ENCODE results near the gene JUND.

JUND gene

GRCh38 chr19:18269070-18269723 is 12.2 kb downstream of the JUND start:
- DNase-seq (ENCODE audit: low read depth): no peak

DNA sequence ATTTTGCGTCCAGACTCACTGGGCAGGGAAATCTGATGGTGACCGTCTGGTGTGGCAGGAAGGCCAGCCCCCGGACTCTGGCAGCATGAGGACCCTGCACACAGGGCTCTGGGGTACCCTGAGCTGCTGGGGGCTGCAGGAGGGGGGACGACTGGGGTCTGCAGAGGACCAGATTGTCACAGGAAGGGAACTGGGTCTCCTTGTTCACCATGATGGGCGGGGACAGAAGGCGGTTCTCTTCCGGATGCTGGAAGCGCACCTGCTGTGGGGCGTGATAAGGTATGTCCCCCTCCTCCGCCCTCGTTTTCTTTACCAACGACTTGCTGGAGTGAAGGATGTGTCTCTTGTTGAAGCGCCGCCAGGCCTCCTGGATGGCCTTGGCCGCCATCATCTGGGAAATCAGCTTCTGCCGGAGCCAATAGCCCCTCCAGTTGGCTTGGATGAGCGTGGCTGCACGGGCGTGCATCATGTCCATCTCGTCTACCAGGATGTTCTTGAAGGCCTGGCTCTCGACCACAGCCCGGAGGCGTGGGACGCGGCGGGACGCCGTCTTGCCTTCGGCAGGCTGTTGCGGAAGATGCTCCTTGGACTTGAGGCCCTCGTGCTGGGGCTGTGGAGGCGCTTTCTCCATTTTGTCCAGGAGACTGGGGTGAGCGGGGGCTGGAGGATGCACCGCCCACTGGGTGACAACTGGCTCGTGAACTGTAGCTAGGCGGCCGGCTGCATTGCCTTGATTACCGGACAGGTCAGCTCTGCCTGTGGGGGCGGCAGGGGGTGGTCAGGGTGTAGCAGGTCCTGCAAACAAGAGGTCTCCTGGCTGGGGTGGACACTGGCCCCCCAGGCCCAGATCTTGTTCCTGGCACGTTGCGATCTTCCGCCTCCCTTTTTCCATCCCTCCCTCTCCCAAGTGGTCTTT is 14.4 kb downstream of the JUND start:
- no peak for DNase-seq (ENCODE audit: low read depth)

GRCh38 chr19:18265582-18265981 is 15.8 kb downstream of the JUND start:
- DNase-seq (ENCODE audit: low read depth): no peak

DNA sequence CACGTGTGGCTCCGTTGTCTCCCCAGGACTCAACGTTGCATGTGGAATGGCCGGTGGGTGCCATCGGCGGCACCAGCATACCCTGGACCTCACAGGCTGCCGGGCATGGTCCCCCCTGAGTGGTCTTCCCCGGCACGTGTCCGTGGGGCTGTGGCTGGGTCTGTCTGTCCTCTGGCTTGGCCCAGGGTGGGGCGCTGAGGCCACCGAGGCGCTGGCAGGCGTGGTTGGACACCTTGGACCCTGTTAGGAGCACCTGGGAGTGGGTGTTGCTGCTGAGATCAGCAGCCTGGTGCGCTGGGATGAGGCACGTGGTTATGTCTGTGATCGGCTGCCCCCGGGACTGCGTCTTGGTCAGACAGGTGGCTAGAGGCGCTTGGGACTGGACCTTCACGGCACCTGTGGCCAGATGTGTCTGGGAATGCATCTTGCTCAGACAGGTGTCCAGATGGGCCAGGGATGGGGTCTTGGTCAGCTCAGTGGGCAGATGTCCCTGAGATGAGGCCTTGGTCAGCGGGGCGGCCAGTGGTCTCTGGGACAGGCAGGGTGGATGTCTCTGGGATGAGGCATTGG is 16.4 kb downstream of the JUND start:
- DNase-seq (ENCODE audit: low read depth): no peak

DNA sequence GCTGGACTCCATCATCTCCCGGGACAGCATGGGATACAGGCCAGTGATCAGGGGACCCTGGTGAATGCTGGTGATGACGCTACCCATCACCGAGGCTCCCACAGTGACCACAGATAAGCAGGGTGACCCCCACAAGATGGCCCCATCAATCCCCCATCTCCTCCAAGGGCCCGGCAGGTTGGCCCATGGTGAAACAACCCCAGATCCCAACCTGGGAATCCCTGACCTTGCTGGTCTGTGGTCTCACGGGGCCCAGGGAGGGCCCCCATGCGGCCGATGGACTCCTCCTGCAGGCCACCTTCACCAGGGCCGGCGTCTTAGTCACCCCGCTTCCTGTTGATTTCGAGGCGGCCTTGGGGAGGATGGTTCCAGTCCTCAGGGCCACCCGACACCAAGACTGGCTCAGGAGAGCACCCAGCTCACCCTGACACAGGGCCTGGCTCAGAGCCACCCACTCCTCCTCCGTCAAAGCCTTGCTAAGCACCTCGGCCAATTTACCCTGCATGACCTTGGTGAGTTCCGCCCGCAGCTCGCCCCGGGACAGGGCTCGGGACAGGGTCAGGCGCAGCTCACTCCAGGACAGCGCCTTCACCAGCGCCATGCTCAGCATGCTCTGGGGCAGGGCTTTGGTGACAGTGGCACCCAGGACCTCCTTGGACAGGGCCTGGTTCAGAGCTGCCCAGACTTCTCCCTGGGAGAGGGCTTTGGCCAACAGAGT is 17.1 kb downstream of the JUND start:
- no peak for DNase-seq (ENCODE audit: low read depth)

- DNase-seq (ENCODE audit: low read depth): no peak
These were observed 17.9 kb downstream of the JUND start for GRCh38 chr19:18263324-18264136.

- DNase-seq (ENCODE audit: low read depth): no peak
These were observed 18.5 kb downstream of the JUND start for GRCh38 chr19:18262917-18263316.

DNA sequence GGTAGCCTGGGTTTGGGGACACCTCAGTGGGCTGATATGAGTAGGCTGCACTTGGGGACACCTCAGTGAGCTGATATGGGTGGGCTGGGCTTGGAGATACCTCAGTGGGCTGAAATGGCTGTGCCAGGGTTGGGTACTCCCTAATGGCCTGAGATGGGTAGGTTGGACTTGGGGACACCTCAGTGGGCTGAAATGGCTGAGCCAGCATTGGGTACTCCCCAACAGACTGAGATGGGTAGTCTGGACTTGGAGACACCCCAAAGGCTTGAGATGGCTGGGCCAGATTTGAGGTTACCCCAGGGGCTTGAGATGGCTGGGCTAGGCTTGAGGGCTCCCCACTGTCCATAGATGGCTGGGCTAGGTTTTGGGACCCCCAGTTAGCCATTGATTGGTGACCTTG is 19.3 kb downstream of the JUND start:
- no peak for DNase-seq (ENCODE audit: low read depth)

DNA sequence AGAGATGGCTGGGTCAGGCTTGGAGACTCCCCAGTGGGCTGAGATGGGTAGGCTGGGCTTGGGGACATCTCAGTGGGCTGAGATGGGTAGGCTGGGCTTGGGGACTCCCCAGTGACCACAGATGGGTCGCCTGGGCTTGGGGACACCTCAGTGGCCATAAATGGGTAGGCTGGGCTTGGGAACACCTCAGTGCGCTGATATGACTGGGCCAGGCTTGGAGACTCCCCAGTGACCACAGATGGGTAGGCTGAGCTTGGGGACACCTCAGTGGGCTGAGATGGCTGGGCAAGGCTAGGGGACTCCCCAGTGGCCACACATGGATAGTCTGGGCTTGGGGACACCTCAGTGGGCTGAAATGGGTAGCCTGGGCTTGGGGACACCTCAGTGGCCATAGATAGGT is 19.9 kb downstream of the JUND start:
- no peak for DNase-seq (ENCODE audit: low read depth)

DNA sequence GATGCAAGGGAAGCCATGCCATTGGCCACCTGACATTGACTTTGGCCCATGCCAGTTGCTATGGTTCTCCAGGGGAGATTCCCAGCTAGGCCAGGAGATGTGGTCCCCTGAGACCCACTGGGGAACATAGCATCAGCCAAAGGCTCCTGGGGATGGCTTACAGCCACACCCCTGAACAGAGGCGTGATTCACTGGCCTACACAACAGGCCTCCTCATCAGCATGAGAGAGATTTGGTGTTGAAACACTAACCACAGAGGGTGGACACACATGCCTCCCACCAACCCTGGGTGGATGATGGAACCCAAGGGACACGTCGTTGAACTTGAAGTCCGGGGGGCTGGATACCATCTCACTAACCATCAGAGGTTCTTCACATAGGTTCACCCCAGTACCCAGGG is 21.5 kb downstream of the JUND start:
- no peak for DNase-seq (ENCODE audit: low read depth)

GRCh38 chr19:18257503-18258470 is 23.6 kb downstream of the JUND start:
- no peak for DNase-seq (ENCODE audit: low read depth)

- DNase-seq (ENCODE audit: low read depth): no peak
These were observed 26.6 kb downstream of the JUND start for GRCh38 chr19:18254546-18255503.

DNA sequence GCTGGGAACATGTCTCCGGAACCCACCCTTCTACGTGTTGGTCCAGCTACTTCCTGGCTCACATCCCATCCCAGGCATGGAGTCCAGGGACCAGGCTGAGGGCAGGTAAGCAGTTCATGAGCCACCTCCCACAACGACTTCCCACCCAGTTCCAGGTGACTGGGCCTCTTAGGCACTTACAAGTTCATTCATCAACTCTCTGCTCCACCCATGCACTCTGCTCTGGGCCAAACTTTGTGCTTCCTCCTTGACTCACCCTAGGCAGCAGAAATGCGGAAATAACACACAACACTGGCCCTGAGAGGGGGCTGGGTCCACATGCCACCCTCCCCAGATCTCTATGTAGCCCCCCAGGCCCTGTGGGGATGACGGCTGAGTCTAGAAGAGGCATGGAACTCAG is 27.7 kb downstream of the JUND start:
- no peak for DNase-seq (ENCODE audit: low read depth)

DNA sequence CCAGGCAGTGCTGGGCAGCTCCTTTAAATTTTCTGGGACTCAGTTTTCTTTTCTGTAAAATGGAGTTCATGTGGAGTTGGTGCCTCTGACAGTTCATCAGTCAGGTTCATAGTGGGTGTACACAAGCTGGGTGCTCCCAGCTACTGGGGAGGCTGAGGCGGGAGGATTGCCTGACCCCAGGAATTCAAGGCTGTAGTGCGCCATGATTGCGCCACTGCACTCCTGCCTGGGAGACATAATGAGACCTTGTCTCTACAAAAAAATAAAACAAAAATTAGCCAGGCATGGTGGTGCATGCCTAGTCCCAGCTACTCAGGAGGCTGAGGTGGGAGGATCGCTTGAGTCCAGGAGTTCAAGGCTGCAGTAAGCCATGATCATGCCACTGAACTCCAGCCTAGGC is 28.3 kb downstream of the JUND start:
- DNase-seq (ENCODE audit: low read depth): no peak

GRCh38 chr19:18252370-18252717 is 29.1 kb downstream of the JUND start:
- DNase-seq (ENCODE audit: low read depth): no peak

DNA sequence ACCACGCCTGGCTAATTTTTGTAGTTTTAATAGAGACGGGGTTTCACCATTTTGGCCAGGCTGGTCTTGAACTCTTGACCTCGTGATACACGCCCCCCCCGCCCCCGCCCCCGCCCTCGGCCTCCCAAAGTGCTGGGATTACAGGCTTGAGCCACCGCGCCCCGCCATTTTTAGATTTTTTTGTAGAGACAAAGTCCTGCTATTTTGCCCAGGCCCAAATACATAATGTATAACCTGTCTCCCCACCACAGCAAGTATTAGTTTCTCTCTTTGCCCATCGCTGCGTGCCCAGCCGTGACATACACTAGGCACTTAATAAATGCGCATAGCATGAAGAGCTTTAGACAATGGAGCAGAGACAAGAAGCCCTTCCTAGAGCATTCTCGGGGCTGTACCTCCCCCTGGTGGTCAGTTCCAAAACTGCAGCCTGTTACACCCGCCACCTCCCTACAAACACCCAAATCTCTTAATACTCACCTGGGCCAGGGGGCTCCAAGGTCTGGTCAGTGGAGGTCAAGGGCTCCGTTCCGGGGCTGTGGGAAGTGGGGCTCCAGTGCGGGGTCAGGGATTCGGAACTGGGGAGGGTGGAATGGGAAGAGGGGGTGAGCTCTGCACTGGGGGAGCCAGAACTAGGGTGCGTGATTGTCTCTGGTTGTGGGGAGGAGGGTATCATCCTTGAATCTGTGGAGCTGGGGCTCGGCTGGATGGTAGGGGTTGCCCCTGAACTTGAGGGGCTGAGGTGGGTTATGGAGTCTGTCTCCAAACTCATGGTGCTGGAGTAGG is 29.6 kb downstream of the JUND start:
- DNase-seq (ENCODE audit: low read depth): peak; percentile 67

- DNase-seq (ENCODE audit: low read depth): no peak
These were observed 31.6 kb downstream of the JUND start for GRCh38 chr19:18249834-18250233.

DNA sequence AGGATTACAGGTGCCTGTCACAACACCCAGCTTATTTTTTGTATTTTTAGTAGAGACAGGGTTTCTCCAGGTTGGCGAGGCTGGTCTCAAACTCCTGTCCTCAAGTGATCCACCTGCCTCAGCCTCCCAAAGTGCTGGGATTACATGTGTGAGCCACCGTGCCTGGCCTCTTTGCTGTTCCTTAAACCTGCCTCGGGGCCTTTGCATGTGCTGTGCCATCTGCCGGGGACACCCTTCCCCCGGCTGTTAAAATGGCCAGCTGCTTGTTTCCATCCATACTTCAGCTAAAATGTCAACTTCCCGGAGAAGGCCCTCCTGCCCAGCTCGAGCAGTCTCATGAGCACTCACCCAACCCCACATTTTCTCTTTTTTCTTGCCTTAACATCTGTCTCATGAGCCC is 36.1 kb downstream of the JUND start:
- DNase-seq (ENCODE audit: low read depth): no peak

GRCh38 chr19:18239303-18239702 is 42.1 kb downstream of the JUND start:
- DNase-seq (ENCODE audit: low read depth): no peak
